Activated CD4-positive, alpha-beta T cell treated with anti-CD3 and anti-CD28 coated beads for 36 hours (primary cell): ENCODE data around the gene TACR1. TPM values are rescaled to one million over a fixed set of nuclear protein-coding genes. Genes with fewer than 3 reads are reported as not detected.
"Not testable (repeated sequence)": the region's sequence is repeated elsewhere in the genome, so short reads cannot be mapped to it uniquely, and the experiment has no call there.

ENCODE experiments used
- ATAC-seq: fragments of 200-7000 bp; cut with Tn5 transposase; one replicate; pipeline ENCODE4 v1.10.0; 2021; ENCODE audit warnings: mild to moderate bottlenecking, moderate library complexity
- CTCF ChIA-PET: fragments of 350-600 bp; sonication (Branson Sonifier 250); formaldehyde crosslinking; loops from one replicate; lab custom pipeline; 2021; ENCODE audit warnings: antibody characterized with exemption; lab: Charles Lee
- POLR2A ChIA-PET: fragments of 350-600 bp; sonication (Branson Sonifier 250); formaldehyde crosslinking; loops from one replicate; lab custom pipeline; 2021; ENCODE audit warnings: antibody characterized with exemption, inconsistent platforms; lab: Charles Lee
- DNase-seq: peaks from one replicate; pipeline ENCODE4 v3.0.0-alpha.2; 2020
- H3K27ac Mint-ChIP-seq: one replicate; pipeline ENCODE4 v1.8.0; 2021; ENCODE audit warnings: mixed read lengths
- H3K27me3 Mint-ChIP-seq: one replicate; pipeline ENCODE4 v1.8.0; 2021; ENCODE audit warnings: mixed read lengths
- H3K36me3 Mint-ChIP-seq: one replicate; pipeline ENCODE4 v1.8.0; 2021; ENCODE audit warnings: low read depth, mixed read lengths
- H3K4me1 Mint-ChIP-seq: one replicate; pipeline ENCODE4 v1.8.0; 2021; ENCODE audit warnings: mixed read lengths
- H3K4me3 Mint-ChIP-seq: one replicate; pipeline ENCODE4 v1.8.0; 2021; ENCODE audit warnings: mild to moderate bottlenecking, moderate library complexity, mixed read lengths
- H3K9me3 Mint-ChIP-seq: one replicate; pipeline ENCODE4 v1.8.0; 2021; ENCODE audit warnings: low read depth, mixed read lengths
- intact Hi-C, 2 experiments: fragments of 100-400 bp; cut with DNase I in 1 of 2; cut with micrococcal nuclease in 1 of 2; formaldehyde crosslinking; loops; one replicate each; pipeline versions ENCODE4 v1.14.2 to v1.15.1; 2022 to 2024; cut with DNase I, micrococcal nuclease
- total RNA-seq, 2 experiments: library from RNA; stranded (reverse); gene quantifications; one replicate each; pipeline ENCODE4 v1.2.3, GENCODE V29; 2021

Gene TACR1, protein sequence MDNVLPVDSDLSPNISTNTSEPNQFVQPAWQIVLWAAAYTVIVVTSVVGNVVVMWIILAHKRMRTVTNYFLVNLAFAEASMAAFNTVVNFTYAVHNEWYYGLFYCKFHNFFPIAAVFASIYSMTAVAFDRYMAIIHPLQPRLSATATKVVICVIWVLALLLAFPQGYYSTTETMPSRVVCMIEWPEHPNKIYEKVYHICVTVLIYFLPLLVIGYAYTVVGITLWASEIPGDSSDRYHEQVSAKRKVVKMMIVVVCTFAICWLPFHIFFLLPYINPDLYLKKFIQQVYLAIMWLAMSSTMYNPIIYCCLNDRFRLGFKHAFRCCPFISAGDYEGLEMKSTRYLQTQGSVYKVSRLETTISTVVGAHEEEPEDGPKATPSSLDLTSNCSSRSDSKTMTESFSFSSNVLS
- total RNA-seq: not detected

DNA sequence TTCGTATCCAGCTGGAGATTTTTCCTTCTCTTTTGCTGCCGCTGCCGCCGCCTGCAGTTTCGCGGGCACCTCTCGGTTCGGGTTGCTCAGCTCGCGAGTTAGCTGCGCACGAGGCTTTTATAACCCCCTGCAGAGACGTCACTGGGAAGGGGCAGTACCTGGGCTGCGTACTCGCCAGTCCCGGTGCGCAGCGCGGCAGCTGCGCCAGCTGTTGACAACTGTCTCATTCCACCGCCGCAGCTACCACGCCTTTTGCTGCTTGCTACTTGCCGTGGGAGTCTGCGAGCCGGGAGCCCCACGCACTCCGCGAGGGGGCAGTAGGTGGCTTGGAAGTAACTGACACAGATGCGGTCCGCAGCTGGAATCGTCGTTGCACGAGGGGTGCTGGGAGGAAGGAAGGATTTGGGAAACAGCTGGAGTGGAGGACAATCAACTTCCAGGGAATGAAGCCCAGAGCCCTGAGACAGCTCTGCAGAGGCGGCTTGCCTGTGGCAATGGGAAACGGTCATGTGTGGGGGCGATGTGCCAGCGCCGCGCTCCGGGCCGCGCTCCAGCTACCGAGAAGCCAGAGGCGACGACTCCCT, at the start of gene TACR1:
Gene TACR1, minus strand, starts transcription at position 93 of the 584 bp plus-strand sequence. CDS start 586 bp downstream, outside the sequence.
- DNase-seq (peak; percentile 74), ATAC-seq (peak; percentile 80)
- intact Hi-C loops: loop anchor here (2.0 to 5.0 kb wide), 2 partner anchors 203 to 409 kb away; no protein-coding TSS in a partner anchor
- ChIA-PET POLR2A (no interaction called here), CTCF (interaction anchor here (0.6 to 1.4 kb wide), 10 partner anchors 43 to 449 kb away, joined by 3 to 6 read pairs (median 3); no protein-coding TSS in a partner anchor)
- H3K36me3 Mint-ChIP-seq: no peaks in the 10 kb centered on the region
- no peak within 1 kb of the TSS for H3K27ac Mint-ChIP-seq
- H3K4me1 Mint-ChIP-seq: peaks cover 13% of the 10 kb centered on the region
- no peaks in the 10 kb centered on the region for H3K9me3 Mint-ChIP-seq
- peaks cover 46% of the 10 kb centered on the region for H3K27me3 Mint-ChIP-seq
- H3K4me3 Mint-ChIP-seq: no peak within 1 kb of the TSS

DNA sequence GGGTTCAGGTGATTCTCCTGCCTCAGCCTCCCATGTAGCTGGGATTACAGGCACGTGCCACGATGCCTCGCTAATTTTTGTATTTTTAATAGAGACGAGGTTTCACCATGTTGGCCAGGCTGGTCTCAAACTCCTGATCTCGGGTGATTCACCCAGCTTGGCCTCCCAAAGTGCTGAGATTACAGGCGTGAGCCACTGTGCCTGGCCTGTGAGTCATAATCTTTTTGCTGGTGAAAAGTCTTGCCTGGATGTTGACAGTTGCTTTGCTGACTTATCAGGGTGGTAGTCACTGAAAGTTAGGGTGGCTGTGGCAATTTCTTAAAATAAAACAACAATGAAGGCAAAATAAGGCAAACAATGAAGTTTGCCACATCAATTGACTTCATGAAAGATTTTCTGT, 49.3 kb upstream of the TACR1 start:
- H3K4me1 Mint-ChIP-seq, DNase-seq, ATAC-seq, H3K36me3 Mint-ChIP-seq, H3K27me3 Mint-ChIP-seq, H3K4me3 Mint-ChIP-seq, POLR2A ChIA-PET, CTCF ChIA-PET, H3K27ac Mint-ChIP-seq: not testable (repeated sequence)
- intact Hi-C loops: loop anchor here in 1 of 2 experiments (10.0 kb wide), 1 partner anchor 184 kb away; no protein-coding TSS in a partner anchor
- peaks cover 15% of the 10 kb centered on the region for H3K9me3 Mint-ChIP-seq

GRCh38 chr2:75246441-75247167, 47.3 kb upstream of the TACR1 start:
- DNase-seq: no peak
- H3K9me3 Mint-ChIP-seq: peaks cover 16% of the 10 kb centered on the region
- H3K27me3 Mint-ChIP-seq: peaks cover 4% of the 10 kb centered on the region
- H3K4me1 Mint-ChIP-seq: no peaks in the 10 kb centered on the region
- intact Hi-C loops: loop anchor here in 1 of 2 experiments (10.0 kb wide), 1 partner anchor 182 kb away; no protein-coding TSS in a partner anchor
- ChIA-PET CTCF (interaction anchor here (0.5 kb wide), 1 partner anchor 216 kb away, joined by 3 read pairs; no protein-coding TSS in a partner anchor), POLR2A (no interaction called here)
- H3K27ac Mint-ChIP-seq: no peak overlapping the region
- ATAC-seq: no peak
- no peak overlapping the region for H3K4me3 Mint-ChIP-seq
- H3K36me3 Mint-ChIP-seq: no peaks in the 10 kb centered on the region

DNA sequence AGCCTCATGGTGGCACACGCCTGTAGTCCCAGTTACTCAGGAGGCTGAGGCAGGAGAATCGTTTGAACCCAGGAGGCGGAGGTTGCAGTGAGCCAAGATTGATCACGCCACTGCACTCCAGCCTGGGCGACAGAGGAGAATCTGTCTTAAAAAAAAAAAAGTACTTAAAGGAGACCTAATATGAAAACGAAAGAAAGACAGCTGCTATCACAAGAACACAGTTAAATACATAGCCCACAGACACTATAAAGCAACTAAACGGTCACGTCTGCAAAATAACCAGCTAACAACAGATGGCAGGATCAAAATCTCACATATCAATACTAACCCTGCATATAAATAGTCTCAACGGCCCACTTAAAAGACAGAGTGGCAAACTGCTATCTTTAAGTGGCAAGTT, 43.9 kb upstream of the TACR1 start:
- no peaks in the 10 kb centered on the region for H3K4me1 Mint-ChIP-seq
- peaks cover 5% of the 10 kb centered on the region for H3K27me3 Mint-ChIP-seq
- no peak overlapping the region for H3K4me3 Mint-ChIP-seq
- H3K27ac Mint-ChIP-seq: no peak overlapping the region
- H3K9me3 Mint-ChIP-seq: peaks cover 7% of the 10 kb centered on the region
- DNase-seq (no peak), ATAC-seq (no peak)
- no peaks in the 10 kb centered on the region for H3K36me3 Mint-ChIP-seq
- intact Hi-C loops: loop anchor here (5.0 to 10.0 kb wide), 2 partner anchors 176 to 178 kb away; no protein-coding TSS in a partner anchor
- ChIA-PET POLR2A (no interaction called here), CTCF (no interaction called here)

DNA sequence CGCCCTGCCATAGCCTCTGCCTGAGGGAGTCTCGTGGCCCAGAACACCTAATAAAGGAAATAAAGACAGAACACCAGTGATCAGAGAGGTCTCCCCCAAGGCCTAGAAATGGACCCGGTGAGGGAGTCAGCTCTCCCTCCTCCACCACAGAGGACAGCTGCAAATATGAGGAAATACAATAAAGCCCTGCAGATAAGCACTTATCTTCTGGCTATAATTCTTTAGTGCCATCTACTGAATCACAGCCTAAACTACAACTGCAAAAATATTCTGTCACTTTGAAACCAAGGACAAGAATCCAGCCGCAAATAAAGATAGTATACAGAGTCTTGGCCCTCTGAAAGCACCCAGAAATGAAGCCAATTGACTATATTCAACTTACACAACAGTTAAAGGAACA, 42.4 kb upstream of the TACR1 start:
- H3K27me3 Mint-ChIP-seq: peaks cover 5% of the 10 kb centered on the region
- peaks cover 7% of the 10 kb centered on the region for H3K9me3 Mint-ChIP-seq
- H3K4me1 Mint-ChIP-seq: no peaks in the 10 kb centered on the region
- no peak overlapping the region for H3K4me3 Mint-ChIP-seq
- no peak overlapping the region for H3K27ac Mint-ChIP-seq
- no peak for ATAC-seq
- intact Hi-C loops: loop anchor here (1.0 to 10.0 kb wide), 3 partner anchors 174 to 322 kb away; no protein-coding TSS in a partner anchor
- ChIA-PET CTCF (interaction anchor here (0.6 to 1.5 kb wide), 5 partner anchors 8 to 183 kb away, joined by 3 to 5 read pairs (median 3); partner anchors contain the start of gene TACR1), POLR2A (no interaction called here)
- no peaks in the 10 kb centered on the region for H3K36me3 Mint-ChIP-seq
- DNase-seq: no peak

DNA sequence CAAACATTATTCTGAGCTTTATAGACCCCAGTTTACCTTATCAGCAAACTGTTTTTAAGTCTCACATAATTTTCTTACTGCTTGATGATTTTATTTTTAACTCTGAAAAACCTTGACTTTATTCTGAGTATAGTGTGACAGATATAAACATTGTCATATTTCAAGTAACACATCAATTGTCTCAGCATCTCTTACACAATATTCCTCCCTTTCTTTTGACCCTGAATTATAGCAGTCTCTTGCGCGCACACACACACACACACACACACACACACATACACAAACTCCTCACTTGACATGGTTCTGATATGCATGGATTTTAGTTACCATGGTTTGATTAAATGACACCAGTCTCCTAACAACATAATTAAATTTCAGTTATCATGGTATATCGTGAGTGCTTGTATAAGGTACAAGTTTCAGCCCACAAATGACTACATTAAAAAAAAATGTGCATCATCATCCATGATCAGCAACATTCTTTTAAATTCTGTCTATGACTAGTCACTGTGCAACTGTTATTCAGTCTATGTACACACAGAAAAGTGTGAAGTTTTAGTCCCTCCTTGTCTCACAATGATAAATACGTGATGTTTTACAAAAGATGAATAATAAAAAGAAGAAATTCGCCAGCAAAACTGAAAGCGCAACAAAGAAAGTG, 39.5 kb upstream of the TACR1 start:
- no peak overlapping the region for H3K4me3 Mint-ChIP-seq
- no peak for ATAC-seq
- ChIA-PET CTCF (no interaction called here), POLR2A (no interaction called here)
- H3K9me3 Mint-ChIP-seq: peaks cover 7% of the 10 kb centered on the region
- H3K4me1 Mint-ChIP-seq: no peaks in the 10 kb centered on the region
- no peak overlapping the region for H3K27ac Mint-ChIP-seq
- DNase-seq: no peak
- H3K36me3 Mint-ChIP-seq: no peaks in the 10 kb centered on the region
- peaks cover 5% of the 10 kb centered on the region for H3K27me3 Mint-ChIP-seq
- intact Hi-C loops: no loop called here

GRCh38 chr2:75237296-75237695, 38.0 kb upstream of the TACR1 start:
- CTCF ChIA-PET: no interaction called here
- Mint-ChIP-seq H3K4me1 (no peaks in the 10 kb centered on the region), H3K27me3 (peaks cover 5% of the 10 kb centered on the region), H3K9me3 (peaks cover 2% of the 10 kb centered on the region), H3K4me3 (no peak overlapping the region), H3K36me3 (no peaks in the 10 kb centered on the region), H3K27ac (no peak overlapping the region)
- DNase-seq: no peak
- intact Hi-C loops: no loop called here
- ATAC-seq: no peak
- POLR2A ChIA-PET: no interaction called here

DNA sequence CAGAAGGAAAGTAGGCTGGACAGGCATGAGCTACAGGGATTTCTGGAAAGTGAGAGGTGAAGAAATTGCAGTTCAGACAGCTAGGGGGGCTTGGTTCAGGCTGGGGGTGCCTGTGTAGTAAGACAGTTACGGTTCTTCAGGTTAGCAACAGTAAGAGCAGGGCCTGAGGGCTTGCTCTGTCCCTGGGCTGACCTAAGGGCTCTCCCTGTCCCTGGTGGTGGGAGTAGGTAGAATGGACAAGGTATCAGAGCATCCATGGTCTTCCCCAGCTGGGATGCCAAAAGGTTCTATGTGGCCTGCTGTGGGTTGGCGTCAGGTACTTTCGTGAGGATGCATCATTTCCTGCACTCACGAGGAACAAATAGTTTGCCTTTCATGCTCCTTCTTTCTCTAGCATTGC, 34.6 kb upstream of the TACR1 start:
- Mint-ChIP-seq H3K36me3 (no peaks in the 10 kb centered on the region), H3K4me3 (no peak overlapping the region), H3K27me3 (peaks cover 4% of the 10 kb centered on the region), H3K9me3 (no peaks in the 10 kb centered on the region), H3K27ac (no peak overlapping the region), H3K4me1 (no peaks in the 10 kb centered on the region)
- CTCF ChIA-PET: no interaction called here
- POLR2A ChIA-PET: no interaction called here
- DNase-seq (no peak), ATAC-seq (no peak)
- intact Hi-C loops: no loop called here

DNA sequence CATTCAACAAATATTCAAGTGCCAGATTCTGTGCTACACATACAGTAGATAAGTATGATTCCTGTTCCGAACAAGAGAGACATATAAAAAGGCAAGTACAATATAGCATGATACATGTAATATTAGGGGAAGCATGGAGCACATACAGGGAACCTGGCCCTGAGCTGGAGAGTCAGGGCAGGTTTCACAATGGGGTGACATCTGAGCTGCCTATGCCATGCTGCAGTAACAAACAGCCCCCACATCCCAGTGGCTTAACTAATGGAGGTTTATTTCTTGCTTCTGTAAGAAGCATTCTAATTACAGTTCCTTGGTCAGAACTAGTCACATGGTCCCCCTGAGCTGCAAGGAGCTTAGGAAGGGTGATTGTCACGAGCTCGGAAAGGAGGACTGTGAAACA, 27.3 kb upstream of the TACR1 start:
- Mint-ChIP-seq H3K27ac (no peak overlapping the region), H3K27me3 (peaks cover 3% of the 10 kb centered on the region), H3K36me3 (no peaks in the 10 kb centered on the region), H3K4me1 (no peaks in the 10 kb centered on the region), H3K4me3 (no peak overlapping the region), H3K9me3 (no peaks in the 10 kb centered on the region)
- no peak for DNase-seq
- no peak for ATAC-seq
- intact Hi-C loops: no loop called here
- ChIA-PET CTCF (no interaction called here), POLR2A (no interaction called here)

DNA sequence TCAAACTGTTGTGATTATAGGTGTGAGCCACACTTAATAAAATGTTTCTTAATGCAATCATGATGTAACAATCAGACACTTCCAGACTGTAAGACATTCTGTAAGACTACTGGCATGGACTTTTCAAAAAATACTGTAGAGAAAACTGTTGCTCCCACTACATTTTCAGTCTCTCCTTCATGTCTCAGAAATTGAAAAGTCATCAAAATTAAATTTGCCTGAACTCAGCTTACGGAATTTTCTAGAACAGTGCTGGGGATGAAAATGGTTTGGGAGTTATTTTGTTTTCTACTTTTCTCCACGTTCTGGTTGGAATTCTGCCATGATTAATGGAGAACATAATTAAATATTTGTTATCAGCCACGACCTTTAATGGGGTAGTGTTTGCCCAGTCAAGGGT, 26.8 kb upstream of the TACR1 start:
- intact Hi-C loops: no loop called here
- Mint-ChIP-seq H3K36me3 (no peaks in the 10 kb centered on the region), H3K9me3 (no peaks in the 10 kb centered on the region), H3K4me3 (no peak overlapping the region), H3K4me1 (no peaks in the 10 kb centered on the region), H3K27ac (no peak overlapping the region), H3K27me3 (peaks cover 3% of the 10 kb centered on the region)
- CTCF ChIA-PET: no interaction called here
- DNase-seq: no peak
- ATAC-seq: no peak
- POLR2A ChIA-PET: no interaction called here

DNA sequence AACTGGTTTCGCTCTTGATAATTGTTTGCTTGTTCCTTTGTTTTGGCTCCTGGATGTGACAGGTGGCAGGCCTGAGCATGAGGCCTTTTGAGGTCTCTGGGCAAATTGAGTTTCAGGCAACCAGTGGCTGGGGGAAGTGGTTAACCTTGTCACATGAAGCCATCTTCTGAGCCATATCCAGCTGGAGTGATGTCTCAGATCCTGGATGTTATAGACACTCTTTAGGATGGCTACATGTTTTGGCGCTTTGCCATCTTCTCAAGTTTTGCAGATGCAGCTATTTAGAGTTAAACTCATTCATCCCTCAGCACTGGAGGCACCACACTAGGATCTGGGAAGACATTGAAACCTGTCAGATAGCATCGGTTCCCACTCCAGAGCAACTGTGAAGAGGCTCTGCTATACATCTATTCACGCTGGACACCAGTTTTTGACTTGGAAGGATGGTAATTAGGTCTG, 25.3 kb upstream of the TACR1 start:
- no peaks in the 10 kb centered on the region for H3K4me1 Mint-ChIP-seq
- intact Hi-C loops: no loop called here
- ATAC-seq (no peak), DNase-seq (no peak)
- CTCF ChIA-PET: no interaction called here
- peaks cover 4% of the 10 kb centered on the region for H3K27me3 Mint-ChIP-seq
- no peak overlapping the region for H3K27ac Mint-ChIP-seq
- POLR2A ChIA-PET: interaction anchor here (0.6 kb wide), 1 partner anchor 395 kb away, joined by 3 read pairs; no protein-coding TSS in a partner anchor
- no peaks in the 10 kb centered on the region for H3K36me3 Mint-ChIP-seq
- H3K4me3 Mint-ChIP-seq: no peak overlapping the region
- no peaks in the 10 kb centered on the region for H3K9me3 Mint-ChIP-seq
